GM13976 (cell line): ENCODE data around the gene FOS.

ENCODE experiments used
- DNase-seq: peaks from one replicate; pipeline ENCODE4 v3.0.0; 2012; ENCODE audit warnings: low spot score
- CTCF ChIP-seq: IDR thresholded peaks from 2 replicates; pipeline ENCODE4 v1.5.1; 2012; ENCODE audit warnings: borderline replicate concordance, mild to moderate bottlenecking; ENCODE audit not compliant: insufficient read depth; ENCODE audit errors: extremely low read depth, missing control alignments, control extremely low read depth
- in situ Hi-C: fragments of 300-500 bp; cut with MboI; formaldehyde crosslinking; loops from one replicate; pipeline ENCODE4 v1.12.0; 2022; ENCODE audit warnings: low sequenced_read_pairs, mixed read lengths, inconsistent platforms; ENCODE audit not compliant: unreplicated experiment

Gene FOS

GRCh38 chr14:75319021-75319420 is 40.4 kb downstream of the FOS start:
- in situ Hi-C loops: loop anchor here (10.0 kb wide), 1 partner anchor 246 kb away; no protein-coding TSS in a partner anchor
- no peak for DNase-seq
- TF ChIP-seq CTCF: no peak

DNA sequence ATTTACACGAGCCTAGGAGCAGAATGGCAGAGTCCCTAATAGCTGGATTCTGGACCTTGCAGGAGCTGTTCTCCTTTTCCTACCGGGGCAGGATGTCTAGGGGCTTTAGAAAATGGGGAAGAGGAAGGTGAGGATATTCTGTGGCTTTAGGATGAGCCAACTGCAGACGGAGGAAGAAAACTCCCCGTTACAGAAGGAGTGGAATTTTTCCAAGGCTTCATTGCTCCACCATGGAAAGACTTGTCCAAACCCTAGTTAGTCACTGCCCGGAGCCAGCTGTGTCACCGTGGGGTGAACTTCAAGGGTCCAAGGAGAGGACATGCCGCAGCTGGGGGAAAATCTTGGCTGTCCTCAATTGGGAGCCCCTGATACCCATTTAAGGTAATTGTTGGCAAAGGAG is 41.6 kb downstream of the FOS start:
- TF ChIP-seq CTCF: no peak
- no peak for DNase-seq
- in situ Hi-C loops: no loop called here

DNA sequence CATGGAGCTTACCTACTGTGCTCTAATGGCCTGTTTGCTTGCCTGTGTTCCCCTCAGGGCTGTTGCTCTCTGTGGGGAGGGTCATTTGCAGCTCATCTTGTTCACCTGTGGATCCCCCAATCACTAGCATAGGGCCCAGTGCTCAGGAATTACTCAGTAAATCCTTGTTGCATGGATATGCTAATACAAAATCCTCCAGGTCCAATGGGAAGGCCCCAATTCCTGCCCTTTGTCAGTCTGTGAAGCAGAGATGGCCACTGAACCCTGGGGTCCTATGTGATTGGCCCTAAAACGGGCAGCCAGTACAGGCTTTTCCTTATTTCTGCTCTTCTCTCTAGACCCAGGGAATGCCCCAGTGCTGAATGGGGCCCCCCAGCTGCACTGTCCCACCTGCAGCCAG is 44.1 kb downstream of the FOS start:
- no peak for DNase-seq
- TF ChIP-seq CTCF: no peak
- in situ Hi-C loops: no loop called here

GRCh38 chr14:75323571-75323970 is 44.9 kb downstream of the FOS start:
- in situ Hi-C loops: no loop called here
- DNase-seq: no peak
- no peak for TF ChIP-seq CTCF

- TF ChIP-seq CTCF: no peak
- in situ Hi-C loops: no loop called here
- DNase-seq: no peak
Measured at GRCh38 chr14:75328558-75329155, 50.0 kb downstream of the FOS start.

DNA sequence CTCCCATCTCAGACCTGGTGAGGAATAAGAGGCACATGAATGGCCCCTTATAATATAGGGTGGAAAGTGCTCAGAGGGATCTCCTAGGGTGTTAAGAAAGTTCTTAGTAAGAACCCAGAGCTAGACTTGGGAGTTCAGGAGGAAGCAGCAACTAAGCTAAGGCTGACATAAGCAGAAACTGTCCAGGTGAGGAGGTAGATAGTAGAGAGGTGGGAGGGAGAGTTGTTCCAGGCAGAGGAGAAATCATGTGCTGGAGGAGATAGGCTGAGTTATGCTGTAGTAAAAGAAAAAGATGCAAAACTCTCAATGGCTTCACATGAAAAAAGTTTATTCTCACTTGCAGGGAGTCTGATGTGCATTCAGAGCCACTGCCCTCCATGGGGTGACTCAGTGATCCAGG is 50.7 kb downstream of the FOS start:
- in situ Hi-C loops: no loop called here
- no peak for DNase-seq

More for the DNA sequence above, 50.7 kb downstream of the FOS start:
- TF ChIP-seq CTCF: no peak
